ENCODE measurements around the gene ANKS1A. TPM values are rescaled to one million over a fixed set of nuclear protein-coding genes. Genes with fewer than 3 reads are reported as not detected.
"Not testable (repeated sequence)": the region's sequence is repeated elsewhere in the genome, so short reads cannot be mapped to it uniquely, and the experiment has no call there.

ANKS1A gene
- polyA plus RNA-seq, 1 of the 3 experiments (the other 2 are of a cell fraction): 7.6 TPM

DNA sequence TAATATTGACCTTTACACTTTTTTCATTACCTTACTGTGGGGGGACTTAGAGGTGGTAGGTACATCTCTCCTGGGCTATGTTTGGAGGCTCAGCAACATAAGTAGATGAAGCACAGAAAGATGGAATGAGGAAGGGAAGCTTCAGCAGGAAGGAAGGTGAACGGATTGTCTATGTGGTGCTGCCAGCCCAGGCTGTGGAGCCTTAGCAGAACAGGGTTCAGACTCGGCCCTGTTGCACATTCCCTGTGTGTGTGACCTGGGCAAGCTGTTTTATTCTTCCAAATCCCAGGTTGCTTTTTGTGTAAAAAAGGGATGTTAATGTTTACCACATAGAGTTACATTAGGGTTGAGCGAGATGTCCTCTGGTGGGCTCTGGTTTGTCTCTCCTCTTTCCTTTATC lies 41.2 kb downstream of the ANKS1A start:
- 79% methylated on average over 3 of the region's 3 CpGs for WGBS (ENCODE audit: low lambda C conversion rate)
- Histone ChIP-seq H3K79me2 (ENCODE audit: insufficient read depth) (peaks cover 4% of the 10 kb centered on the region; the same call in 1 of the 2 replicates), H3K9me3 (no peaks in the 10 kb centered on the region), H4K20me1 (ENCODE audit: insufficient read depth) (no peaks in the 10 kb centered on the region), H3K9ac (no peak overlapping the region), H3F3A (replicated peaks; ENCODE audit: insufficient read depth) (no peaks in the 10 kb centered on the region), H3K9me2 (no peaks in the 10 kb centered on the region), H3K4me1 (ENCODE audit: control insufficient read depth in 1 of 2, insufficient read depth in 2 of 2, low read depth in 1 of 2, low read length in 1 of 2) (peaks cover 5 to 8% of the 10 kb centered on the region in 2 experiments; a peak in 2 of 4 replicates), H3K4me3 (ENCODE audit: low read depth in 2 of 2, low read length in 1 of 2) (no peak overlapping the region), H3K27ac (ENCODE audit: low read depth in 2 of 2, low read length in 1 of 2) (no peak overlapping the region), H3K4me2 (no peak overlapping the region), H3K27me3 (ENCODE audit: insufficient read depth) (no peaks in the 10 kb centered on the region), H2AFZ (ENCODE audit: low read depth) (no peak overlapping the region), H3K36me3 (replicated peaks in 1 of 2; ENCODE audit: control insufficient read depth in 1 of 2, insufficient read depth in 2 of 2, low read length in 1 of 2) (no peaks in the 10 kb centered on the region)
- TF ChIP-seq EZH2phosphoT487 (IDR thresholded peaks at IDR 0.05; ENCODE audit: borderline replicate concordance, low read depth) (no peak), MXI1 (IDR thresholded peaks at IDR 0.05; ENCODE audit: low read depth, low read length) (no peak), TEAD4 (IDR thresholded peaks at IDR 0.05; ENCODE audit: borderline replicate concordance, insufficient read depth) (no peak)
- TF ChIP-seq, protein P1, sequence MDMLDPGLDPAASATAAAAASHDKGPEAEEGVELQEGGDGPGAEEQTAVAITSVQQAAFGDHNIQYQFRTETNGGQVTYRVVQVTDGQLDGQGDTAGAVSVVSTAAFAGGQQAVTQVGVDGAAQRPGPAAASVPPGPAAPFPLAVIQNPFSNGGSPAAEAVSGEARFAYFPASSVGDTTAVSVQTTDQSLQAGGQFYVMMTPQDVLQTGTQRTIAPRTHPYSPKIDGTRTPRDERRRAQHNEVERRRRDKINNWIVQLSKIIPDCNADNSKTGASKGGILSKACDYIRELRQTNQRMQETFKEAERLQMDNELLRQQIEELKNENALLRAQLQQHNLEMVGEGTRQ (IDR thresholded peaks at IDR 0.05; ENCODE audit: borderline replicate concordance, low read depth, low read length): no peak
- ChIA-PET POLR2A (no interaction called here), CTCF (no interaction called here)
- DNase-seq: no peak

DNA sequence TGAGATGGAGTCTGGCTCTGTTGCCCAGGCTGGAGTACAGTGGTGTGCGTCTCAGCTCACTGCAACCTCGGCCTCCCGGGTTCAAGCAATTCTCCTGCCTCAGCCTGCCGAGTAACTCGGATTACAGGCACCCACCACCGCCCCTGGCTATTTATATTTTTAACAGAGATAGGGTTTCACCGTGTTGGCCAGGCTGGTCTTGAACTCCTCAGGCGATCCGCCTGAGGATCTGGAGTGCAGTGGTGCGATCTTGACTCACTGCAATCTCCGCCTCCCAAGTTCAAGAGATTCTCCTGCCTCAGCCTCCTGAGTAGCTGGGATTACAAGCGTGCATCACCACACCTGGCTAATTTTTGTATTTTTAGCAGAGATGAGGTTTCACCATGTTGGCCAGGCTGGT lies 43.1 kb downstream of the ANKS1A start:
- H3K36me3 ChIP-seq (replicated peaks in 1 of 2; ENCODE audit: control insufficient read depth in 1 of 2, insufficient read depth in 2 of 2, low read length in 1 of 2); H3K9ac ChIP-seq; H2AFZ ChIP-seq (ENCODE audit: low read depth); H3K9me3 ChIP-seq; DNase-seq; H3K9me2 ChIP-seq; H3K4me2 ChIP-seq; H3K4me1 ChIP-seq (ENCODE audit: control insufficient read depth in 1 of 2, insufficient read depth in 2 of 2, low read depth in 1 of 2, low read length in 1 of 2); H4K20me1 ChIP-seq (ENCODE audit: insufficient read depth); H3K27me3 ChIP-seq (ENCODE audit: insufficient read depth); H3K27ac ChIP-seq (ENCODE audit: low read depth in 2 of 2, low read length in 1 of 2); H3K79me2 ChIP-seq (ENCODE audit: insufficient read depth); H3F3A ChIP-seq (replicated peaks; ENCODE audit: insufficient read depth); H3K4me3 ChIP-seq (ENCODE audit: low read depth in 2 of 2, low read length in 1 of 2); POLR2A ChIA-PET: not testable (repeated sequence)
- 99% methylated on average over 10 of the region's 12 CpGs for WGBS (ENCODE audit: low lambda C conversion rate)
- CTCF ChIA-PET: interaction anchor here (0.9 to 1.3 kb wide), 2 partner anchors 11 to 54 kb away, joined by 3 to 4 read pairs; no protein-coding TSS in a partner anchor

DNA sequence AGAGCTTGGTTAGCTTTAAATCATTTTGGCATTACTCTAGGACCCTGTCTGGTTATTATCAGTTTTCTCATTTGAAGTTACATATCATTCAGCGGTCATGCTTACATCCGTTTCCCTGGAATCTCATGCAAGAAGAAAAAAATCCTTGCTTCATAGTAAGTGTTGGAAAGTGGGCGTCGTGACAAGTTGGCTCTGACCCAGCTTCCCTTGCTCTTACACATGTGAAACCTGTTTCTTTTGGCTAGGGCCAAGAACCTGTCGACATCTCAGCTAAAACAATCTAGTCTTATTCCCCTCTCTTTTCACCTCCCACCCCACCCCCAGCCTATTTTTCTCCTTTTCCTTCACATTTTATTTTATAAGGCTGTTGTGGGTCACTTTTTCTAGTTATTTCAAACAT lies 45.5 kb downstream of the ANKS1A start:
- Histone ChIP-seq H2AFZ (ENCODE audit: low read depth) (no peak overlapping the region), H4K20me1 (ENCODE audit: insufficient read depth) (no peaks in the 10 kb centered on the region), H3F3A (replicated peaks; ENCODE audit: insufficient read depth) (no peaks in the 10 kb centered on the region), H3K4me3 (ENCODE audit: low read depth in 2 of 2, low read length in 1 of 2) (no peak overlapping the region), H3K79me2 (ENCODE audit: insufficient read depth) (peaks cover 4% of the 10 kb centered on the region; the same call in 1 of the 2 replicates), H3K27ac (ENCODE audit: low read depth in 2 of 2, low read length in 1 of 2) (no peak overlapping the region), H3K36me3 (replicated peaks in 1 of 2; ENCODE audit: control insufficient read depth in 1 of 2, insufficient read depth in 2 of 2, low read length in 1 of 2) (no peaks in the 10 kb centered on the region), H3K9me3 (no peaks in the 10 kb centered on the region), H3K9ac (no peak overlapping the region), H3K4me1 (ENCODE audit: control insufficient read depth in 1 of 2, insufficient read depth in 2 of 2, low read depth in 1 of 2, low read length in 1 of 2) (peaks cover 0 to 5% of the 10 kb centered on the region in 2 experiments; a peak in 1 of 4 replicates), H3K27me3 (ENCODE audit: insufficient read depth) (no peaks in the 10 kb centered on the region), H3K9me2 (no peaks in the 10 kb centered on the region), H3K4me2 (no peak overlapping the region)
- WGBS (ENCODE audit: low lambda C conversion rate): 93% methylated on average over 5 of the region's 5 CpGs
- DNase-seq: no peak
- ChIA-PET POLR2A (no interaction called here), CTCF (interaction anchor here (1.0 to 1.7 kb wide), 3 partner anchors 52 to 205 kb away, joined by 3 to 4 read pairs (median 3); no protein-coding TSS in a partner anchor)
- TF ChIP-seq, protein P2, sequence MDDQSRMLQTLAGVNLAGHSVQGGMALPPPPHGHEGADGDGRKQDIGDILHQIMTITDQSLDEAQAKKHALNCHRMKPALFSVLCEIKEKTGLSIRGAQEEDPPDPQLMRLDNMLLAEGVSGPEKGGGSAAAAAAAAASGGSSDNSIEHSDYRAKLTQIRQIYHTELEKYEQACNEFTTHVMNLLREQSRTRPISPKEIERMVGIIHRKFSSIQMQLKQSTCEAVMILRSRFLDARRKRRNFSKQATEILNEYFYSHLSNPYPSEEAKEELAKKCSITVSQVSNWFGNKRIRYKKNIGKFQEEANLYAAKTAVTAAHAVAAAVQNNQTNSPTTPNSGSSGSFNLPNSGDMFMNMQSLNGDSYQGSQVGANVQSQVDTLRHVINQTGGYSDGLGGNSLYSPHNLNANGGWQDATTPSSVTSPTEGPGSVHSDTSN (IDR thresholded peaks at IDR 0.05): no peak
- TF ChIP-seq NRF1 (IDR thresholded peaks at IDR 0.05; ENCODE audit: low read depth, low read length): no peak
- TF ChIP-seq, protein P3, sequence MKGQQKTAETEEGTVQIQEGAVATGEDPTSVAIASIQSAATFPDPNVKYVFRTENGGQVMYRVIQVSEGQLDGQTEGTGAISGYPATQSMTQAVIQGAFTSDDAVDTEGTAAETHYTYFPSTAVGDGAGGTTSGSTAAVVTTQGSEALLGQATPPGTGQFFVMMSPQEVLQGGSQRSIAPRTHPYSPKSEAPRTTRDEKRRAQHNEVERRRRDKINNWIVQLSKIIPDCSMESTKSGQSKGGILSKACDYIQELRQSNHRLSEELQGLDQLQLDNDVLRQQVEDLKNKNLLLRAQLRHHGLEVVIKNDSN (IDR thresholded peaks at IDR 0.05; ENCODE audit: borderline replicate concordance, low read depth): no peak
- no peak for TF ChIP-seq RXRA (IDR thresholded peaks at IDR 0.05; ENCODE audit: borderline replicate concordance, low read depth)
- TF ChIP-seq SIN3A (IDR thresholded peaks at IDR 0.05; ENCODE audit: borderline replicate concordance, low read depth, low read length): no peak
- TF ChIP-seq NFIC (IDR thresholded peaks at IDR 0.05; ENCODE audit: borderline replicate concordance): no peak
